ENCODE data around the gene ABCD1.
"Not testable (repeated sequence)": the region's sequence is repeated elsewhere in the genome, so short reads cannot be mapped to it uniquely, and the experiment has no call there.

Gene ABCD1

GRCh38 chrX:153697924-153698865 is 26.5 kb upstream of the ABCD1 start:
- no peak for TF ChIP-seq JUND (IDR thresholded peaks at IDR 0.05; ENCODE audit: low read depth)
- no peak for DNase-seq (ENCODE audit: low read depth in 1 of 2, low spot score in 1 of 2)
- in situ Hi-C loops (cut with HindIII; ENCODE audit: low pct_unique_long_range_greater_than_20kb, low sequenced_read_pairs) = no loop called here

- in situ Hi-C loops (cut with HindIII; ENCODE audit: low pct_unique_long_range_greater_than_20kb, low sequenced_read_pairs); DNase-seq (ENCODE audit: low read depth in 1 of 2, low spot score in 1 of 2): not testable (repeated sequence)
Observed at GRCh38 chrX:153699210-153699783, 25.4 kb upstream of the ABCD1 start.

GRCh38 chrX:153699784-153700371 is 24.8 kb upstream of the ABCD1 start:
- DNase-seq (ENCODE audit: low read depth in 1 of 2, low spot score in 1 of 2); in situ Hi-C loops (cut with HindIII; ENCODE audit: low pct_unique_long_range_greater_than_20kb, low sequenced_read_pairs): not testable (repeated sequence)

- DNase-seq (ENCODE audit: low read depth in 1 of 2, low spot score in 1 of 2) = no peak
- in situ Hi-C loops (cut with HindIII; ENCODE audit: low pct_unique_long_range_greater_than_20kb, low sequenced_read_pairs) = no loop called here
- TF ChIP-seq JUND (IDR thresholded peaks at IDR 0.05; ENCODE audit: low read depth) = no peak
Observed at GRCh38 chrX:153700376-153700945, 24.2 kb upstream of the ABCD1 start.

- no peak for TF ChIP-seq JUND (IDR thresholded peaks at IDR 0.05; ENCODE audit: low read depth)
- DNase-seq (ENCODE audit: low read depth in 1 of 2, low spot score in 1 of 2) = no peak
- in situ Hi-C loops (cut with HindIII; ENCODE audit: low pct_unique_long_range_greater_than_20kb, low sequenced_read_pairs) = no loop called here
Observed at GRCh38 chrX:153700967-153701366, 23.7 kb upstream of the ABCD1 start.

- in situ Hi-C loops (cut with HindIII; ENCODE audit: low pct_unique_long_range_greater_than_20kb, low sequenced_read_pairs) = no loop called here
- no peak for TF ChIP-seq JUND (IDR thresholded peaks at IDR 0.05; ENCODE audit: low read depth)
Observed at GRCh38 chrX:153701706-153702105, 22.9 kb upstream of the ABCD1 start.

GRCh38 chrX:153702336-153703035 is 22.2 kb upstream of the ABCD1 start:
- no peak for DNase-seq (ENCODE audit: low read depth in 1 of 2, low spot score in 1 of 2)
- no peak for TF ChIP-seq JUND (IDR thresholded peaks at IDR 0.05; ENCODE audit: low read depth)
- in situ Hi-C loops (cut with HindIII; ENCODE audit: low pct_unique_long_range_greater_than_20kb, low sequenced_read_pairs) = no loop called here

More at GRCh38 chrX:153701706-153702105, 22.9 kb upstream of the ABCD1 start:
- DNase-seq (ENCODE audit: low read depth in 1 of 2, low spot score in 1 of 2) = no peak

GRCh38 chrX:153703036-153703370 is 21.7 kb upstream of the ABCD1 start:
- no peak for TF ChIP-seq JUND (IDR thresholded peaks at IDR 0.05; ENCODE audit: low read depth)
- DNase-seq (ENCODE audit: low read depth in 1 of 2, low spot score in 1 of 2) = no peak
- in situ Hi-C loops (cut with HindIII; ENCODE audit: low pct_unique_long_range_greater_than_20kb, low sequenced_read_pairs) = no loop called here

GRCh38 chrX:153704021-153704526 is 20.6 kb upstream of the ABCD1 start:
- no peak for TF ChIP-seq JUND (IDR thresholded peaks at IDR 0.05; ENCODE audit: low read depth)
- DNase-seq (ENCODE audit: low read depth in 1 of 2, low spot score in 1 of 2) = no peak
- in situ Hi-C loops (cut with HindIII; ENCODE audit: low pct_unique_long_range_greater_than_20kb, low sequenced_read_pairs) = no loop called here

- in situ Hi-C loops (cut with HindIII; ENCODE audit: low pct_unique_long_range_greater_than_20kb, low sequenced_read_pairs); DNase-seq (ENCODE audit: low read depth in 1 of 2, low spot score in 1 of 2): not testable (repeated sequence)
Observed at GRCh38 chrX:153704631-153705402, 19.8 kb upstream of the ABCD1 start.

- DNase-seq (ENCODE audit: low read depth in 1 of 2, low spot score in 1 of 2); in situ Hi-C loops (cut with HindIII; ENCODE audit: low pct_unique_long_range_greater_than_20kb, low sequenced_read_pairs): not testable (repeated sequence)
Observed at GRCh38 chrX:153705403-153706060, 19.1 kb upstream of the ABCD1 start.

All from T47D (cell line).